Embryonic facial prominence (tissue), 1 donor: ENCODE measurements around the gene BMP5.

ENCODE experiments used
- DNase-seq: peaks from one replicate; pipeline ENCODE4 v3.0.0-alpha.2; 2016; ENCODE audit errors: extremely low spot score

BMP5 gene

GRCh38 chr6:55811074-55811473 lies 64.3 kb downstream of the BMP5 start:
- DNase-seq: no peak

- DNase-seq: no peak
Observed at GRCh38 chr6:55802259-55802658, 73.1 kb downstream of the BMP5 start.

- no peak for DNase-seq
Observed at GRCh38 chr6:55798571-55798970, 76.8 kb downstream of the BMP5 start.

- DNase-seq: no peak
Observed at GRCh38 chr6:55794136-55794812, 81.1 kb downstream of the BMP5 start.

- no peak for DNase-seq
Observed at GRCh38 chr6:55785273-55785672, 90.1 kb downstream of the BMP5 start.

GRCh38 chr6:55782275-55782674 lies 93.1 kb downstream of the BMP5 start:
- DNase-seq: no peak

- no peak for DNase-seq
Observed at GRCh38 chr6:55778705-55779104, 96.7 kb downstream of the BMP5 start.

- no peak for DNase-seq
Observed at GRCh38 chr6:55777469-55777868, 97.9 kb downstream of the BMP5 start.

GRCh38 chr6:55776113-55776512 lies 99.3 kb downstream of the BMP5 start:
- DNase-seq: peak; percentile 22

GRCh38 chr6:55775029-55775318 lies 100.4 kb downstream of the BMP5 start:
- DNase-seq: no peak

GRCh38 chr6:55774286-55775028 lies 100.9 kb downstream of the BMP5 start:
- no peak for DNase-seq

GRCh38 chr6:55773620-55774216 lies 101.7 kb downstream of the BMP5 start:
- no peak for DNase-seq

GRCh38 chr6:55772730-55773129 lies 102.7 kb downstream of the BMP5 start:
- DNase-seq: no peak

GRCh38 chr6:55759536-55759935 lies 115.9 kb downstream of the BMP5 start:
- DNase-seq: no peak

GRCh38 chr6:55758156-55758937 lies 117.0 kb downstream of the BMP5 start:
- DNase-seq: no peak

- no peak for DNase-seq
Observed at GRCh38 chr6:55756531-55757031, 118.8 kb downstream of the BMP5 start.

- DNase-seq: no peak
Observed at GRCh38 chr6:55748880-55749279, 126.5 kb downstream of the BMP5 start.

GRCh38 chr6:55746473-55746872 lies 128.9 kb downstream of the BMP5 start:
- DNase-seq: no peak

GRCh38 chr6:55734256-55734655 lies 141.1 kb downstream of the BMP5 start:
- no peak for DNase-seq

GRCh38 chr6:55729665-55730064 lies 145.7 kb downstream of the BMP5 start:
- DNase-seq: no peak

GRCh38 chr6:55726144-55726543 lies 149.2 kb downstream of the BMP5 start:
- DNase-seq: no peak

GRCh38 chr6:55714831-55715230 lies 160.6 kb downstream of the BMP5 start:
- DNase-seq: no peak
